Measurements from ENCODE around the gene ZNF718. TPM values are rescaled to one million over a fixed set of nuclear protein-coding genes. Genes with fewer than 3 reads are reported as not detected.

Gene ZNF718
- total and polyA plus RNA-seq, 2 of the 13 experiments (the other 11 are each of a cell fraction or from before 2014, with no cell fraction given): not detected

GRCh38 chr4:98386-98785 is 25.9 kb upstream of the ZNF718 start:
- H4K20me1 ChIP-seq (ENCODE audit: insufficient read depth, low read length): no peaks in the 10 kb centered on the region
- H3K9ac ChIP-seq (ENCODE audit: insufficient read depth, low read depth, low read length): no peak overlapping the region
- FAIRE-seq (no peak), ATAC-seq (no peak), DNase-seq (ENCODE audit: low spot score) (no peak)
- H3K27ac ChIP-seq (ENCODE audit: extremely low read length, insufficient read depth, low read length): no peak overlapping the region
- in situ Hi-C loops (cut with HindIII; ENCODE audit: extremely low pct_ligation_motif_present, low pct_unique_long_range_greater_than_20kb) (no loop called here), intact Hi-C loops (cut with micrococcal nuclease; ENCODE audit: unreplicated experiment) (no loop called here)
- no peaks in the 10 kb centered on the region for H3K36me3 ChIP-seq (replicated peaks in 1 of 2; ENCODE audit: control insufficient read depth in 1 of 2, insufficient read depth in 2 of 2, low read length in 2 of 2)
- POLR2A ChIA-PET: no interaction called here
- TF ChIP-seq ZNF17 (CRISPR knock-in tag; IDR thresholded peaks at IDR 0.05) (no peak), ZNF383 (CRISPR knock-in tag; IDR thresholded peaks at IDR 0.05; ENCODE audit: borderline replicate concordance) (no peak), ATF3 (CRISPR knock-in tag; IDR thresholded peaks at IDR 0.05) (no peak), ZNF232 (CRISPR knock-in tag; IDR thresholded peaks at IDR 0.05; ENCODE audit: borderline replicate concordance) (no peak), ZSCAN30 (CRISPR knock-in tag; IDR thresholded peaks at IDR 0.05) (no peak), AGO2 (optimal IDR thresholded peaks at IDR 0.05; ENCODE audit: low read depth, low read length) (no peak), TBX3 (IDR thresholded peaks at IDR 0.05; ENCODE audit: borderline replicate concordance) (no peak), ZNF646 (CRISPR knock-in tag; IDR thresholded peaks at IDR 0.05) (no peak)
- no peaks in the 10 kb centered on the region for H3K79me2 ChIP-seq (ENCODE audit: insufficient read depth, low read length)
- WGBS (ENCODE audit: low lambda C conversion rate): 0% methylated on average over 1 of the region's 1 CpG
- no peaks in the 10 kb centered on the region for H3K27me3 ChIP-seq (ENCODE audit: control insufficient read depth in 1 of 2, insufficient read depth in 2 of 2, low read length in 2 of 2)
- no peak overlapping the region for H3K4me3 ChIP-seq (replicated peaks in 1 of 3; ENCODE audit: insufficient read depth in 1 of 3, low read depth in 2 of 3, low read length in 3 of 3)
- H3K9me3 ChIP-seq (ENCODE audit: low read length): peaks cover 96% of the 10 kb centered on the region
- H3K4me1 ChIP-seq (ENCODE audit: insufficient read depth, low read length): no peaks in the 10 kb centered on the region
- H2AFZ ChIP-seq (ENCODE audit: low read length): no peak overlapping the region
- CTCF ChIA-PET (ENCODE audit: low intra/inter-chr PET ratio, low total read pairs): no interaction called here
- no peak overlapping the region for H3K4me2 ChIP-seq (ENCODE audit: low read depth, low read length)
- no TSS peak for BruUV-seq (replicated peaks)
